IPS-NIHi7 (cell line): ENCODE measurements around the gene RYK.
"Not testable (repeated sequence)": the region's sequence is repeated elsewhere in the genome, so short reads cannot be mapped to it uniquely, and the experiment has no call there.

Experiments
- DNase-seq: peaks from one replicate; pipeline ENCODE4 v3.0.0; 2012; ENCODE audit warnings: mixed read lengths; ENCODE audit errors: extremely low spot score

The RYK gene

DNA sequence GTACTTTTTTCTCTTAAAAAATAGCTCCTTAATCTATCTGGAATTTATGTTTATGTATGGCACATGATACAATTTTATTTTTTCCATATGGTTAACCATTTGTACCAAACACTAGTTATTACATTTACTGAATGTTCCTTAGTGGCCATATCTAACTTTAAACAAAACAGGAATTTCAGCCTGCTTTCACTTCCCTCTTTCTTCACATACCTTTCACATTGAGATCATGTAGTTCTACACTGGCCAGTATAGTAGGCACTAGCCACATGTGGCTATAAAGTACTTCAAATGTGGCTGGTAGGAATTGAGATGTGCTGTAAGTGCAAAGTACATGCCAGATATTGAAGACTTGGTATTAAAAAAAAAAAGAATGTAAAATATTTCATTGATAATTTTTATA is 4.7 kb upstream of the RYK start:
- no peak for DNase-seq

DNA sequence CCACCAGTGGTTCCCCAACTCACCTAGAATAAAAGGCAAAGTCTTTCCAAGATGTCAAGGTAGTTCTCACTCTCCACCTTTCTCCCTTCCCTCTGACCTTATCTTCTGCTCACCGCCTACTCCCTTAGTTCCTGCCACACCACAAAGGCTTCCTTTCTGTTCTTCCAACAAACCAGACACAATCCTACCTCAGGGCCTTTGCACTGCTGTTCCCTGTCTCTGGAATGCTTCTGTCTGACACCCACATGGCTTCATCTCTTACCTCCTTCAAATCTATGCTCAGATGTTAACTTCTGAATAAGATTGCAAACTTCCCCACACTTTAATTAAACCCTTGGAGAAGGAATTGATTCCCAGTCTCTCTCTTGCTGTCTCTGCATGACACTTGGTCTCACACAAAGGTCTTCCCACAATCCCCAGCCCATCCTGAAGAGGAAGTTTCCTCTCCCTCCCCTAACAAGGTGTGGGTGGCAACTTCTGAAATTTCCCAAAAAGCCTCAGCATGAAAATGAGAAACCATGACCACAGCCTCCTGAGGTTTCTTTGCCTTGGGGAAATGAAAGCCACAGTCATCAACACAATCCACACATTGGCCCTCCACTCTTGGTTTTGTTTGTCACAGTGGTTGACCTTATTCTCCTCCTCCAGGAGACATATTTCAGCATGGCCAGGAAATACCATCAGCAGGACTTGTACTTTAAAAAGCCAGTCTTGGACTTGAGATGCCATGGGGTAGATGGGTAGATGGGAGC is 3.0 kb upstream of the RYK start:
- DNase-seq: no peak

DNA sequence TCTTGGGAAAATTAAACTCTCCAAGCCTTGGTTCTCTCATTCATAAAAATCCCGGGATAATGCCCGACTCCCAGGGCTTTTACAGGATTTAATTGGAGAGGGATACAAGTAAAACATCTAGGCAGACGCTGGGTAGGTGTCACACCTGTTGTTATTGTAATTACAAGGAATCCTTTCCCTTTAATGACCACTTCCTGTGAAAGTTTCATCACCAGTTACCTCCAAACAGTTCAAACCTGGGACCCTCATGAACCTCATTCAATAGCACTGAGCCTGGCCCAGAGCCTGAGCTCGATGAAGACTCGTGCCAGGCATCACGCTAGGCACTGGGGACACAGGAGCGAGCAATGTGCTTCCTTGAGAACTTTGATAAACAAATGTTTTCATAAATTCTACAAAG is 2.1 kb upstream of the RYK start:
- DNase-seq: no peak

DNA sequence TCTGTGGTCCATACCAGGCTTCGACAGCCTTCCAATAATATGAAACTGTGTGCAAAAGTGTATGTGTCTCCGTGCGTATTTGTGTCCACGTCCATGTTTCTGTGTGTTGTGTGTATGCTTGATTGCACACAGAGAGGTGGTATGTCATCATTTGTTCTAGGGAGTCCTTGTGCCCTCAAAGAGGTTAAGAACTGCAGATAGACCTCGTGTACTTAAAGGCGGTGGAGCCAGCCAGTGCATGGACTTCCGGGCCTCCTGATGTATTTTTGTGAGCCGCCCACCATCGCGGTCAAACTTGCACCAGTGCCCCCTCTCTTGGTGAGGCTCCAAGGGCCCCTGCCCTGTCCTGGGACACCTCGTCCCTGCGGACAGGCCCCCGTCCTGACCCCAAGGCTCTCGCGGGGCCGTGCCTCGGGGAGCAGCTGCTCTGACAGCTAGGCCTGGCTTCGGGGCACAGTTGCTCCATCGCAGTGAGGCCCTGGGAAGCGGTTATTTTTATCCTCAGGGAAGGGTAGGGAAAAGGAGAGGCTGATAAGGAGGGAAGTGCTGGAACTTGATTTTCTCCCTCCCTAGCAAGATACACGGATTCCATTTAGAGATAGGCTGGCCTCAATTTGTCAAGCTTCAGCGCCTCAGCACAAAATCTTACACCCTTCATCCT is 1.2 kb upstream of the RYK start:
- DNase-seq: peak; percentile 20

DNA sequence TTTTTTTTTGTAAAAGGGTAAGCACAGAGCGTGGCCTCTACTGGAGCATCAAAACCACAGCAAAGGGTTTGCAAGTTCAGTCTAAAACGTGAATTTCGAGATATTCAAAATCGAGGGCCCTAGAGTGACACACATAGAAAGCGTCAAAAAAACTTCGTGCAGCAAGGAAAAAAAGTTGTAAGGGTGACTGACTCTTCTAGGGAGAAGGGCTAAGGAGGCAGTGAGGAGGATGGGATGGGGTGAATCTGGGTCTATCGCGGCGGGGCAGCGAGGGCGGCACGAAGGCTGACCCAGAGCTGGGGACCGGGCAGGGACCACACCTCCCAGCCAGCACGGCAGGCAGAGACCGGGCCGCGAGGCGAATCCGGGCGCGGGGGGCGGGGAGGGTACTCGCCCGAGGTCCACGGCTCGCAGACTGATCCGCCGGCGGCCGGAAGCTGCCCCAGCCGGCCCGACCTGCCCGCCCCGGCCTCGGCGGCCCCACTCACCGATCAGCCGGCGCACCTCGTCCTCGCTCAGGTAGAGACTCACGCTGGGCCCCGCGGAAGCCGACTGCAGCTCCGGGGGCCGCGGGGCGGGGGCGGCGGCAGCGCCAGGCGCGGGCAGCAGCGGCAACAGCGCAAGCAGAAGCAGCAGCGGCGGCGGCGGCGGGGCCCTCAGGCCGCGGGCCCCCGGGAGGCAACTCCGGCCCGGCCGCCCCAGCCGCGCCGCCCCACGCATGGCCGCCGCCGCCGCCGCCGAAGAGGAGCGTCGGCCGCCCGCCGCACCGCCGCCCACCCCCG is 533 bp downstream of the RYK start:
- peak; percentile 75 for DNase-seq

DNA sequence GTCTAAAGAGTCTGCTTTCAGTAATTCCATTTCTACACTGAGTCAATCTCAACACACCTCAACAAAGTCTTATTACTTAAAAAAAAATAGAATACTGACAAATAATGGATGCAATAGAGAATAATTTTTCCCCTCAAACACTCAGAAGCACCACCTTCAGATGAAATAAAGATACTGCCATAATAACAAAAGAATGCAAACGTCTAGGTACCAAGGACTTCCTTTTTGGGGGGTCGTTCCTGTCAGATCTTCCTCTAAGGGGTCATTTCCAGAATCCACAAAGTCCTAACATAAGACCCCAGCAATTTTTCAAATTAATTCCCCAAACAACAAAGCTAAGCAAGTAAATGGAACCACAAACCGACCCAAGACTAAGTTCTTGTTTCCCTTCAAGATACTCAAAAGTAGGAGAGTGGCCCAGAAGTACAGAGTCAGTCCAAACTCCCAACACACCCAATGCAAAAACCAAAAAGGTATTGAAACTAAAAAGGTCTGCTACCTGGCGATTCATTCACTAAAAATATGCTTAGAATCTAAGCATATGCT is 1.3 kb downstream of the RYK start:
- DNase-seq: no peak

DNA sequence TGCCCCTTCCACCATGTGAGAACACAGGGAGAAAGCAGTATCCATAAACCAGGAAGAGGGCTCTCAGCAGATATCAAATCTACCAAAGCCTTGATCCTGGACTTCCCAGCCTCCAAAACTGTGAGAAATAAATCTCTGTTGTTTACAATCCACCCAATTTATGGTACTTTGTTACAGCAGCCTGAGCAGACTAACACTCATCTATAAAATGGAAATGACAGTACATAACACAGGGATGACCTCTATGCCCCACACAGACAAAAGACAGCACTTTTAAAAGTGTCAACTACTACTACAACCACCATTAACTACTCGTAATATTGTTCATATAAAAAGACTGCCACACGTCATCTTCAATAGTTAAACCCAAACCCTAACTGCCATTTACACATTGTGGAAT is 5.7 kb downstream of the RYK start:
- no peak for DNase-seq

DNA sequence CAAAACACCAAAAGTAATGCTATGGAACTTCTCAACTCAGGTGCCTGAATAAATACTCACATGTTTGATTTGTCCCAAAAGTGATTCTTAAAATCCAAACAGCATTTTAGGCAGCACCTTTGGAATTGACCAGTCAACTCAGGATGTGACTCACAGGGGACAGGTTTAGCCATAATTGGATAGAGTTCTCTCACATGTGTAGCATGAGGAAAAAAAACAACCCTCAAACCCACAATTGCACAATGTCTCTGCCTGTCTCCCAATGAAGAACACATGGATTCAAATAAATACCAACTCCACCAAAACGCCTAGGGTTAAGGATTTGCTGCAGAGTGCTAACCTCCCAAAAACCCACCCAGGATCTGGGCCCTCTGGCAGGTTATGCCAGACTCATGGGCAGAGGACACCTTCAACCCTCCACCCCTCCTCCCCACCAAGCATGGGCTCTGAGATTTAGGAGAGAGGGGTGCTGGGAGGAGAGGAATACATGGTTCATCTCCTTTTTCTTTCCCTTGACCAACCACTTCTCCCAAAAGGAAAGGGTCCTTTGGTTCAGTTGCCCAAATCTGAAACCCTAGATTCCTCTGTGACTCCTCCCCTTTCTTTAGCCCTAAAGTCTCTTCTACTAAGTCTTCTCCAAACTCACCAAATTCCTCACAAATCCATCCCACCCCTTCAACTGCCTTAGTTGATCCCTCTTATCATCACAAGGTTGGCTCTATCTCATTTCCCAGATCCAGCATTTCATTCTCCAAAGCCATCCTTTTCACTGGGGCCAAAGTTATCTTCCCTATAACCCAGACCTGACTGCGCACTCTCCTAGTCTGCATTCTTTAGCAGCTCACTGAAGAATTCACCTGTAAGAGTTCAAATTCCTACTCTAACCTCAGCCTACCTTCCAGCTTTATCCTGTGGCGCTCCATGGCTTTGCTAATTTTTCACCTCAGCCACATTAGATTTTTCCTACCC is 7.7 kb downstream of the RYK start:
- DNase-seq: no peak

DNA sequence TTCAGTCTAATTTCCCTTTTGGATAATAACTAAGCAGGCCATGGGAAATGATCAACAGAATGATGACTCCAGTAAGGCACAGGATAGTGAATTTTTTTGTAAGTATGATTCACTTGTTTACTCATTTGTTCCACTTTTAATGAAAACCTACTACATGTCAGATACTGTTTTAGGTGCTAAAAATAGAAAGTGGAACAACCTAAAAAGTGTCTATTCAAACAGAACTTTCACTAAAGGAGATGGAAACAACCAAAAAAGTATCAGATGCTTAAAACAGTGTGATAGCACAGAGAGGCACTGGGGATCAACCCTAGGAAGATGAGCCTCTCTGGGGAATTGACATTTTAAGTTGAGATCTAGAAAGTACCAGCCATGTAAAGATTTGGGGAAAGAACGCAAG is 11.1 kb downstream of the RYK start:
- no peak for DNase-seq

DNA sequence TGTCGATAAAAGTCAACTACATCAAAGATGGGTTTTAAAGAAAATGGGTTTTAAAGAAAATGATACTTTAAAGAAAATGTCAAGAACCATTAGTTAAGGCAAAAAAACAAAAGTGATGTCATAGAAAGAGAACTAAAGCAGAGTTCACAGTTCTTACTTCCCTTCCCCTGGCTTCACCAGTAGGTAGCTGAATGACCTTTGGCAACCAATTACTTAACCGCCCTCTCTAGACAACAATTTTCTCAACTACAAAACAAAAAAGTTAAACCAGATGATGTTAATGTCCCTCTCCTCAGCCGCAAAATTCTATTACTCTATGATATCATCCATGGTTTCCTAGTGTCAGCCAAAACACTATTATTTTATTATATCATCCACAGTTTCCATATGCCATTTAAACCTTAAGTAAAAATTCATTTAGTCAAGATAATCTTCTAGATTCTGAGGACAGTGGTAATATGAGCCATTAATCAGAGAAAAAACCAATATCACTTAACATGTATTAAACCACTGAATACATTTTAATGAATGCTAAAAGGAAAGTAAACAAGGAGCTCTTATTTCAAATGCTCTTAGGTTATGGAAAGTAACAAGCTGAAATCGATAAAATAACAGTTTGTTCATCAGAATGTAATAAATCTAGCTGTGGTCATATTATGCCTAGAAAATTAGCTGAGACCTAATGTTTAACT is 13.1 kb downstream of the RYK start:
- no peak for DNase-seq

DNA sequence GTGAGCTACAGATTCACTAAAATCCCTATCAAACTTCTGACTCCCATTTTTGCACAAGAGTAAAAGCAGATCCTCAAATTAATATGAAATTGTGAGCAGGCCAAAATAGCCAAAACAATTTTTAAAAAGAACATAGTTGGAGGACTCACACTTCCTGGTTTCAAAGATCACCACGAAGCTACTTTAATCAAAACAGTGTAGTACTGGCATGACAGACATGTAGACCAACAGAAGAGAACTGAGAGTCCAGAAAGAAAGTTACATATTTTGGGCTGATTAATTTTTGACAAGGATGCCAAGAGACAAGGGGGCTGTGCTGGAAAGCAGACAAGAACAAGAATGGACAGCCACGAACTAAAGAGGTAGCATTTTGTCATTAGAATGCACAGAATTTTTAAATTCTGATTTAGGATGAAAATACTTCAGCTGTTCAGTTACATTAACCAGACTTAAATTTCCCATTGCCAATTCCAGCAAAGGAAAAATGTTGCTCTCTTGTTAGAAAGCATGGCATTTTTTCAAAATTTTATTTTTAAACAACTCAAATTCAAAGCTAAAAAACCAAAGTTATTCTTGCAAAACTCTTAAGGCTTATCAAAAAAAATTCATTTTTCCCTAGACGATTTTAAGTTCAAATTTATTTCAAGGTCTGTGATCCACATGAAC is 14.0 kb downstream of the RYK start:
- no peak for DNase-seq

DNA sequence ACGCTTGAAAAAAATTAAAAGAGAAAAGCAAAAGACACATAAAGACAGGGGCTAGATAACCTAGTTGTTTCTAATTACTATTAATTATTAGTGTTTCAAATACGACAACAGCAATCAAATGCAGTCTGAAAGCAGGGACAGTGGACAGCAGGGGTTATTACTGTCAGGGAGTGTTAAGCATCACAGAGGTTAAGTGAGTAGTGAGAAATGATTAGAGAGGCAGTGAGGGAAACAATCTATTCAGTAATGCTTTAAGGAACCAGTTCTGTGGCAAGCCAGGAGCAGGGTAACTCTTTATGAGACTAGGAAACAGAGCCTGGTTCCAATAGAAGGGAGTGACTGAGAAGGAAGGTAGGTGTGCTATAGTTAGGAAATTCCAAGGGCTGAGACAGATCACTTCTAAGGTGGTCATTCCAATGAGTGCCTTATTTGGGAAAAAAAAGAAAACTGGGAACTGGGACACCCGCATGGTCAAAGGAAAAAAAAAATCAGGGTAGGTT is 15.0 kb downstream of the RYK start:
- DNase-seq: no peak

DNA sequence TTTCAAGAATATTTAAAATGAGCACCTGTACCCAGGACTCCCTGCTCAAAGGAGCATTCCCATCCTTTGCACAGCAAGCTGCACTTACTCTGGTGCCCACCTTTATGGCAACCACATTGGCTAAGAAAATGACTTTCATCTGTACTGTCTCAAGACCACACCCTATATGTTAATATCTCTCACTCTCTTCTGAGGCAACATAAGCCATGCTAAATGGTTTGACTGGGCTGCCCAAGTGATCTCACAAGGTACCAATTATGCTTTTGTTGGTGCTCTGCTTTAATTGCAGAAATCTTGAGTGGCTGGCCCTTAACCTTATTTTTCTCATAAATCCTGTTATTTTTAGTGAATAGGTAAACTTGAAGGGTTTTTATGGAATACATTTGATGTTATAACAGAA is 17.7 kb downstream of the RYK start:
- DNase-seq: no peak

DNA sequence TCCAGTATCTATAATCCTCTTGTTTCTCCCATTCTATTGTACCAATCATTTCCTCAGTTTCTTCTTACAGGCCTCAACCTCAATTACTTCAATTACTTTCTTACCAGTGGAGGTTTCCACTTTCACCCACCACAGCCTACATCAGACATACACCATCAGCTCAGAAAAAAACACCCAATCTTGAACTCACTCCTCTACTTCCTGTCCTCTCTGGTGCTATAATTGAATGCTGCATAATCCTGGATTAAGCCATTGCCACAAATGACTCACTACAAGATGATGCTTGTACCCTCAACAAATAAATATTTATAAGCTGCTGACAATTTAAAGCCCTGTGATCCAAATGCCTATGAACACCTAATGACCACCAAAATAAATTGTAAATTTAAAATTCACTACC is 18.5 kb downstream of the RYK start:
- no peak for DNase-seq

DNA sequence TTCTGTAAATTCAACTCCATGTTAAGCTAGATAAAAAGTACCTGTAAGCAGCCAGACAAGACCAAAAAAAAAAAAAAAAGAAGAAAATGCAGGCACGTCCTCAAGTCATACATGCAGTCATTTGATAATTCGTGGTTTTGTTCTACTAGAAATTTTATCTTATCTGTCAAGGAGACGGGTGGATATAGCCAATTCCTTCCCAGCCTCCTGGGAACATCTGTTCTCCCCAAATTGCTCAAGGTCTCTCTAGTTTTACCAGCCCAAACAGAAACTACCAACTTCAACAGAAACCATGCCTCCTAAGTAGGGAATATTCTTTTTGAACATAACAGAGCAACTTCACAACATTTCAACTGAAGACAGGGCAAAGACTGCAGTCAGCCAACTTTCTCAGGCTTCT is 19.5 kb downstream of the RYK start:
- no peak for DNase-seq

DNA sequence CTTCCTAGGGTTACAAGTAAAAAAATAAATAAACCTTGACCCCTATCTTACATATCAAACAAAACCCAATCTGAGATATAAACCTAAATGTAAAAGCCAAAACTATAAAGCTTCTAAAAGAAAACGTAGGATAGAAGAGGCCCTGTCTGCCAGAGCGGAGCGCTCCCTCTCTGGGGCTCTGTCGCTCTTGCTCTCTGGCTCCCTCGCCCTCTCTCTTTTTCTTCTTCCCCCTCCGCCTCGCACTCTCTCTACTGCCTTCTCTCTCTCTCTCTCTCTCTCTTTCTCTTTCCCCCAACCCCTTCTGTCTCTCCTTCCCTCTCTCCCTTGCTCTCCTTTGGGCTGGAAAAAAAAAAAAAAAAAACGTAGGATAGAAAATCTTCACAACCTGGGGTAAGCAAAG is 21.6 kb downstream of the RYK start:
- DNase-seq: no peak

DNA sequence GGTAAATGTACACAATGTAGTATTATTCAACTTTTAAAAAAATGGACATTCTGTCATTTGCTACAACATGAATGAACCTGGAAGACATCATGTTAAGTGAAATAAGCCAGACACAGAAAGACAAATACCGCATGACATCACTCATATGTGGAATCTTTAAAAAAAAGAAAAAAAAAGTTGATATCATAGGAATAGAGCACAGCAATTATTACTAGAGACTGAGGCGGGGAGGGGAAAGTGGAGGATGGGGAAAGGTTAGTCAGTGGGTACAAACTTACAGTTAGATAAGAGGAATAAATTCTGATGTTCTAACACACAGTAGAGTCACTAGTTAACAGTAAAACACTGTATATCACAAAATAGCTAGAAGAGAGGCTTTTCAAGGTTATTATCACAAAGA is 22.2 kb downstream of the RYK start:
- DNase-seq: no peak

DNA sequence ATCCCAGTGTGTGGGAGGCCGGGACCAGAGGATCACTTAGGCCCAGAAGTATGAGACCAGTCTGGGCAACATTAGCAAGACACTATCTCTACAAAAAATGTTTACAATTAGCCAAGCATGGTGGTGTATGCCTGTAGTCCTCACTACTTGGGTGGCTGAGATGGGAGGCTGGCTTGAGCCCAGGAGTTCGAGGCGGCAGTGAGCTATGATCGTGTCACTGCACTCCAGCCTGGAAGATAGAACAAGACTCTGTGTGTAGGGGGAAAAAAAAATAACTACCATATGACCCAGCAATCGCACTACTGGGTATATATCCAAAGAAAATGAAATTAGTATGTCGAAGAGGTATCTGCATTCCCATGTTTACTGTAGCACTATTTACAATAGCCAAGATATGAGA is 22.6 kb downstream of the RYK start:
- DNase-seq: no peak

DNA sequence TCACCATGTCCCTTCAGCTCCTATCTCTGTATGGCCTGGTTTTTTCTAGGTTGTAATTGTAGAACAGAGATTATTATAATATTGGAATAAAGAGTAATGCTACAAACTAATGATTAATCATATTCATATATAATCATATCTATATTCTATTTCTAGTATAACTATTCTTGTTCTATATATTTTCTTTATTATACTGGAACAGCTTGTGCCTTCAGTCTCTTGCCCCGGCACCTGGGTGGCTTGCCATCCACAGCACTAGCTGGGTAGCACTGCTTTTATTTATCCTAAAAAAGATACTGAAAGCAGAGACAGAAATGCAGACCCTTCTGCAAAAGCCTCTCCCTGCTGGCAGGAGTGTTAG is 25.9 kb downstream of the RYK start:
- not testable (repeated sequence) for DNase-seq

DNA sequence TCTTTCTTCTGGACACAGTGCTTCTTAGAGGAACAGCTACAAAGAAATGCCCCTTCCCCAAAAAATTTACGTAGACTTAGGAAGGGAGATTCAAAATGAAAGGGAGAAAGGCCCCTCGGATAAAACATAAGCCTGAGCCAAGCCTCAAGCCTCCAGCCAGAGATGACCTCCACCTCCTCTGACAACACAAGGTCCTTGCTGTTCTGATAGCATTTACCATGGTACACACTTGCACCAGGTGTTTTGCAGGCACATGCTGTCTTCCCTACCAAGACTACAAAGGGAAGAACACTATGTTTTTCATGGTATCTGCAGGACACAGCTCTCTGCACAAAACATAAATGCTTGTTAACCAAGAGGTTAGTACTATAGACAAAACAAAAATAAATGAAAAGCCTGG is 27.8 kb downstream of the RYK start:
- DNase-seq: no peak
